Measurements from ENCODE around the gene GALNS.

GALNS gene

DNA sequence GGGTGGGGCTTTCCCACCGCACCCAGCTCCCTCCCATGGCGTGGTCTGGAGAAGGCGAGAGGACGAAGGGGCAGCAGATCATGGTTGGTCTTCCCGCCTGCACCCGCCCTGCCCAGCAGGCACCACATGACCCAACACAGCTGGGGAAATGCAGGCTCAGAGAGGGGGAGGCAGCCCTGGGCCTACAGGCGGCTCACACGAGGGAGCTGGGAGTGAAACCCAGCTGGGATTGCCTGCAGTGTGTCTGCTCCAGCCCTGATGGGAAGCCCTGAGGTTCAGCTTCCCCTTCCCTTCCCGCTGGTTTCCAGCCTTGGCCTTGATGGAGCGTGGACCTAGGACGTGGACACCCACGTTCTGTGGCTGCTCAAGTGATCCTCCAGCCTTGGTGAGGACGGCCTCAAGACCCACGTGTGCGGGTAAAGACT, 29.7 kb upstream of the GALNS start:
- no peak overlapping the region for H2AFZ ChIP-seq (ENCODE audit: low read length)
- no peak overlapping the region for H3K4me2 ChIP-seq (ENCODE audit: low read depth, low read length, poor library complexity, severe bottlenecking)
- H3K4me3 ChIP-seq (ENCODE audit: low read length, poor library complexity, severe bottlenecking) = no peak overlapping the region
- no peaks in the 10 kb centered on the region for H3K27me3 ChIP-seq (ENCODE audit: insufficient read depth, low read length, poor library complexity, severe bottlenecking)
- no peaks in the 10 kb centered on the region for H3K9me3 ChIP-seq (ENCODE audit: insufficient read depth, low read depth, low read length)
- peaks cover 52% of the 10 kb centered on the region; the same call in 1 of the 2 replicates for H3K36me3 ChIP-seq (ENCODE audit: insufficient read depth, low read length)
- no peaks in the 10 kb centered on the region for H3K9me2 ChIP-seq (replicated peaks; ENCODE audit: low read depth, low read length)
- no peaks in the 10 kb centered on the region for H3K79me2 ChIP-seq (ENCODE audit: insufficient read depth, low read length)
- no peaks in the 10 kb centered on the region for H3F3A ChIP-seq (ENCODE audit: low read depth)
- TF ChIP-seq EZH2phosphoT487 (IDR thresholded peaks at IDR 0.05; ENCODE audit: borderline replicate concordance) = no peak
- TF ChIP-seq, protein P1, sequence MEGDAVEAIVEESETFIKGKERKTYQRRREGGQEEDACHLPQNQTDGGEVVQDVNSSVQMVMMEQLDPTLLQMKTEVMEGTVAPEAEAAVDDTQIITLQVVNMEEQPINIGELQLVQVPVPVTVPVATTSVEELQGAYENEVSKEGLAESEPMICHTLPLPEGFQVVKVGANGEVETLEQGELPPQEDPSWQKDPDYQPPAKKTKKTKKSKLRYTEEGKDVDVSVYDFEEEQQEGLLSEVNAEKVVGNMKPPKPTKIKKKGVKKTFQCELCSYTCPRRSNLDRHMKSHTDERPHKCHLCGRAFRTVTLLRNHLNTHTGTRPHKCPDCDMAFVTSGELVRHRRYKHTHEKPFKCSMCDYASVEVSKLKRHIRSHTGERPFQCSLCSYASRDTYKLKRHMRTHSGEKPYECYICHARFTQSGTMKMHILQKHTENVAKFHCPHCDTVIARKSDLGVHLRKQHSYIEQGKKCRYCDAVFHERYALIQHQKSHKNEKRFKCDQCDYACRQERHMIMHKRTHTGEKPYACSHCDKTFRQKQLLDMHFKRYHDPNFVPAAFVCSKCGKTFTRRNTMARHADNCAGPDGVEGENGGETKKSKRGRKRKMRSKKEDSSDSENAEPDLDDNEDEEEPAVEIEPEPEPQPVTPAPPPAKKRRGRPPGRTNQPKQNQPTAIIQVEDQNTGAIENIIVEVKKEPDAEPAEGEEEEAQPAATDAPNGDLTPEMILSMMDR (conservative IDR thresholded peaks at IDR 0.05; ENCODE audit: low read length) = no peak
- H3K9ac ChIP-seq (ENCODE audit: low read depth, low read length, poor library complexity, severe bottlenecking) = no peak overlapping the region
- H3K4me1 ChIP-seq (ENCODE audit: insufficient read depth, low read length, poor library complexity, severe bottlenecking) = no peaks in the 10 kb centered on the region
- H4K20me1 ChIP-seq (ENCODE audit: insufficient read depth, low read length, poor library complexity, severe bottlenecking) = no peaks in the 10 kb centered on the region

DNA sequence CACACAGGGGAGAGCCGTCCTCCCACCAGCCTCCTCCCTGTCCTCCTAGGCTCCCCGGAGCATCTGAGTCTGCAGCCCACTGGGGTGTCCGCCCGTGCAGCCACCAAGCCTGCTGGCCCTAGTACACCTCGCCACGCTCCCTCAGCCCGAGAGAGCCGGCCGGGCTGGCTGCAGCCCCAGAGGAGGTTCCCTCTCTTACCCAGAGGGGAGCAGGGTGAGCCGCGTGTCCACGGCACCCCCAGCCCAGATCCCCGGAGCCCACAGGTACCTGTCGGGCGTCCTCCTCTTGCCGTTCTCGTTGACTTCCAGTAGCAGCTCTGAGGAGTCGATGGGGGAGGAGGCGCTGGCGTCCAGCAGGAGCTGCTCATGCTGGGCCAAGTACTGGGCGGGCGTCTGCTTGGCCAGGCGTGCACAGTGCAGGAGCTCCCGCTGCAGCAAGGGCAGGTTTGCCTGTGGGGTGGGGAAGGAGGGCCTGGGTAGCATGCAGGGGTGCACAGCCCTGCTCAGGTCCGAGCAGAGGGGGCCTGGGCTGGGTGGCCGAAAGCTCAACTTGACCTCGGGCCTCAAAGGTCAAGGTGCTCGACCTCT, 29.0 kb upstream of the GALNS start:
- H3K4me3 ChIP-seq (ENCODE audit: low read length, poor library complexity, severe bottlenecking) = no peak overlapping the region
- H3K4me1 ChIP-seq (ENCODE audit: insufficient read depth, low read length, poor library complexity, severe bottlenecking) = no peaks in the 10 kb centered on the region
- no peaks in the 10 kb centered on the region for H4K20me1 ChIP-seq (ENCODE audit: insufficient read depth, low read length, poor library complexity, severe bottlenecking)
- H3K9me2 ChIP-seq (replicated peaks; ENCODE audit: low read depth, low read length) = no peaks in the 10 kb centered on the region
- TF ChIP-seq, protein P1 (conservative IDR thresholded peaks at IDR 0.05; ENCODE audit: low read length) = no peak
- TF ChIP-seq EZH2phosphoT487 (IDR thresholded peaks at IDR 0.05; ENCODE audit: borderline replicate concordance) = no peak
- peaks cover 47% of the 10 kb centered on the region; the same call in 1 of the 2 replicates for H3K36me3 ChIP-seq (ENCODE audit: insufficient read depth, low read length)
- H3K79me2 ChIP-seq (ENCODE audit: insufficient read depth, low read length) = no peaks in the 10 kb centered on the region
- no peaks in the 10 kb centered on the region for H3K27me3 ChIP-seq (ENCODE audit: insufficient read depth, low read length, poor library complexity, severe bottlenecking)
- no peaks in the 10 kb centered on the region for H3F3A ChIP-seq (ENCODE audit: low read depth)
- H3K9me3 ChIP-seq (ENCODE audit: insufficient read depth, low read depth, low read length) = no peaks in the 10 kb centered on the region
- no peak overlapping the region for H2AFZ ChIP-seq (ENCODE audit: low read length)
- H3K4me2 ChIP-seq (ENCODE audit: low read depth, low read length, poor library complexity, severe bottlenecking) = no peak overlapping the region
- H3K9ac ChIP-seq (ENCODE audit: low read depth, low read length, poor library complexity, severe bottlenecking) = no peak overlapping the region

DNA sequence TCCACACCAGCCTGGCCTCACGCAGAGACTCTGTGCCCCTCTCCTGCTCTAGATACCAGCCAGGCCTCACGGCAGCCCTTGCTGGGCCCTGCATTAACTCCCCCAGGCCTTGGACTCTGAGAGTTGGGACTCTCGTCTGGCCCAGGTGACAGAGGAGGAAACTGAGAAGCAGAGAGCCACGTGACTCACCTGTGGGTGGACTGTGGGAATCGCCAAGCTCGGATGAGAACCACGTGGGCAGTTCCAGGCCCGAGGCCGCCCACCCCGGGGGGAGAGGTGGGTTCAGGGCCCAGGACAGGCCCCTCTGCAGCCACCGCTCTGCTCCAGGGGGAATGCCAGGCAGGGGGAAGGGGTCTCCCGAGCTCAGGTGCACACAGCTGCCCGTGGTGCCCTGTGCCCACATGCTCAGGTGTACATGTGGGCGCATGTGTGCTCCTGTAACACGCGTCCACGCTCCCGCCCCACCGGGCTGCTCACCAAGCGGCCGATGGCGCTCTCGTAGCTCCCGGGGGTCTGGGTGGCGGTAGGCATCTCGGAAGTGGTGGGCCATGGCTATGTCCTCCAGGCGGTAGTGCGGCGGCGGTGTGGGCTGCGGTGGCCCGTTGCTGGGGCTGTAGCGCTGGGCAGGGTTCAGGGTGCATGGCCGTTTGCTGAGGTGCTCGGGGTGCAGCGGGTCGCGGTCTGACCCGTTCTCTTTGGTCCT, 28.0 kb upstream of the GALNS start:
- H2AFZ ChIP-seq (ENCODE audit: low read length) = no peak overlapping the region
- no peak overlapping the region for H3K4me3 ChIP-seq (ENCODE audit: low read length, poor library complexity, severe bottlenecking)
- no peaks in the 10 kb centered on the region for H3K79me2 ChIP-seq (ENCODE audit: insufficient read depth, low read length)
- TF ChIP-seq, protein P1 (conservative IDR thresholded peaks at IDR 0.05; ENCODE audit: low read length) = no peak
- TF ChIP-seq EZH2phosphoT487 (IDR thresholded peaks at IDR 0.05; ENCODE audit: borderline replicate concordance) = no peak
- H3K27me3 ChIP-seq (ENCODE audit: insufficient read depth, low read length, poor library complexity, severe bottlenecking) = no peaks in the 10 kb centered on the region
- peaks cover 44% of the 10 kb centered on the region; the same call in 1 of the 2 replicates for H3K36me3 ChIP-seq (ENCODE audit: insufficient read depth, low read length)
- H3K9me3 ChIP-seq (ENCODE audit: insufficient read depth, low read depth, low read length) = no peaks in the 10 kb centered on the region
- no peak overlapping the region for H3K4me2 ChIP-seq (ENCODE audit: low read depth, low read length, poor library complexity, severe bottlenecking)
- H3F3A ChIP-seq (ENCODE audit: low read depth) = no peaks in the 10 kb centered on the region
- no peaks in the 10 kb centered on the region for H4K20me1 ChIP-seq (ENCODE audit: insufficient read depth, low read length, poor library complexity, severe bottlenecking)
- H3K4me1 ChIP-seq (ENCODE audit: insufficient read depth, low read length, poor library complexity, severe bottlenecking) = no peaks in the 10 kb centered on the region
- H3K9me2 ChIP-seq (replicated peaks; ENCODE audit: low read depth, low read length) = no peaks in the 10 kb centered on the region
- no peak overlapping the region for H3K9ac ChIP-seq (ENCODE audit: low read depth, low read length, poor library complexity, severe bottlenecking)

Measured in Loucy (cell line).